ENCODE measurements around the gene COL7A1. TPM values are rescaled to one million over a fixed set of nuclear protein-coding genes. Genes with fewer than 3 reads are reported as not detected.

COL7A1 gene
- total RNA-seq, 1 donor from 2014 or later, result 337 TPM

DNA sequence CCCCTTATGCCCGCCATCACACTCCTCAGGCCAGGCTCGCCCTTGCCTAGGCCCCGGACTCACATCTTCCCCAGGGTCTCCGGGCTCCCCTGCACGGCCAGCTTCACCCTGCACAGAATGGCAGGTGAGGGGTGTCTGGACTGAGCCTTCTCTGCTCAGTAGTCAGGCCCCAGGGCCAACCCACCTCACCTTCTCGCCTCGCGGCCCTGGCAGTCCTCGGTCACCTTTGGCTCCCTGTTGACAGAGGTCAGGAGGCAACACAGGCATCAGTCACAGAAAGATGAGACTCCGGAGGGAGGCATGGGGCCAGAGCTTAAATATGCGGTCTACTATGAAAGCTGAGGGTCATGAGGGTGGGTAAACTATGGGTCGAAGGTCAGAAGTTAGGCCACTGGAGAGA is 23.2 kb downstream of the COL7A1 start:
- Histone ChIP-seq H3K27me3 (ENCODE audit: control insufficient read depth, insufficient read depth, low read length) (no peaks in the 10 kb centered on the region), H3K4me3 (ENCODE audit: low read depth, low read length) (no peak overlapping the region), H3K36me3 (ENCODE audit: control insufficient read depth, insufficient read depth, low read length) (peaks cover 2% of the 10 kb centered on the region)
- no peak for DNase-seq (ENCODE audit: low read depth)
- TF ChIP-seq, protein P1, sequence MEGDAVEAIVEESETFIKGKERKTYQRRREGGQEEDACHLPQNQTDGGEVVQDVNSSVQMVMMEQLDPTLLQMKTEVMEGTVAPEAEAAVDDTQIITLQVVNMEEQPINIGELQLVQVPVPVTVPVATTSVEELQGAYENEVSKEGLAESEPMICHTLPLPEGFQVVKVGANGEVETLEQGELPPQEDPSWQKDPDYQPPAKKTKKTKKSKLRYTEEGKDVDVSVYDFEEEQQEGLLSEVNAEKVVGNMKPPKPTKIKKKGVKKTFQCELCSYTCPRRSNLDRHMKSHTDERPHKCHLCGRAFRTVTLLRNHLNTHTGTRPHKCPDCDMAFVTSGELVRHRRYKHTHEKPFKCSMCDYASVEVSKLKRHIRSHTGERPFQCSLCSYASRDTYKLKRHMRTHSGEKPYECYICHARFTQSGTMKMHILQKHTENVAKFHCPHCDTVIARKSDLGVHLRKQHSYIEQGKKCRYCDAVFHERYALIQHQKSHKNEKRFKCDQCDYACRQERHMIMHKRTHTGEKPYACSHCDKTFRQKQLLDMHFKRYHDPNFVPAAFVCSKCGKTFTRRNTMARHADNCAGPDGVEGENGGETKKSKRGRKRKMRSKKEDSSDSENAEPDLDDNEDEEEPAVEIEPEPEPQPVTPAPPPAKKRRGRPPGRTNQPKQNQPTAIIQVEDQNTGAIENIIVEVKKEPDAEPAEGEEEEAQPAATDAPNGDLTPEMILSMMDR (IDR thresholded peaks at IDR 0.05; ENCODE audit: insufficient read depth, low read length, poor library complexity, severe bottlenecking), result no peak

DNA sequence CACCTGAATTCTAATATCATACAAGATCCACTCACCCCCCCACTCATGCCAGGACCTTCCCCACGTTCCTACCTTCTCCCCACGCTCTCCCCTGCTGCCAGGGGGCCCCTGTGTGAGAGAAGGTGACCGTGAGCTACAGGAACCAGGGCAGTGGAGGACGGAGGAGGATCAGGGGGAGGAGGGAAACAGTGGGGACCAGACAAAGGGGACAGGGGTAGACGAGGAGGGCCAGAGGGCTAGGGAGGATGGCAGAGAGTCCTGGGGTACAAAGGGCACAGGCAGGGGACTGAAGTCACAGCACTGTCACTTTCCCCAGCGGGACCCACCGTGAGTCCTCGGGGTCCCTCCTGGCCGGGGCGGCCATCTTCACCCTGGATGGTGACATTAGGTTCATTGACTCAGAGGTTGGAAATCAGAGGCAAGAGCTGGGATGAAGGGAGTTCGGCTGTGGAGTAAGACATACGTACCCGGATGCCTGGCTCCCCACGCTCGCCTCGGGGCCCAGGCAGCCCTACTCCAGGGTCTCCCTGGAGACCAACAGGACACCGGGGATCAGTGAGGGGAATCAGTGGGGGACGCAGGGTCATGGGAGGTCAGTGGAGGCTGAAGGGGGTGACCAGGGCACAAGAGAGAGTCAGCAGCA is 25.2 kb downstream of the COL7A1 start:
- Histone ChIP-seq H3K27me3 (ENCODE audit: control insufficient read depth, insufficient read depth, low read length) (no peaks in the 10 kb centered on the region), H3K36me3 (ENCODE audit: control insufficient read depth, insufficient read depth, low read length) (peaks cover 7% of the 10 kb centered on the region), H3K4me3 (ENCODE audit: low read depth, low read length) (no peak overlapping the region)
- no peak for DNase-seq (ENCODE audit: low read depth)
- TF ChIP-seq, protein P1 (IDR thresholded peaks at IDR 0.05; ENCODE audit: insufficient read depth, low read length, poor library complexity, severe bottlenecking), result no peak

DNA sequence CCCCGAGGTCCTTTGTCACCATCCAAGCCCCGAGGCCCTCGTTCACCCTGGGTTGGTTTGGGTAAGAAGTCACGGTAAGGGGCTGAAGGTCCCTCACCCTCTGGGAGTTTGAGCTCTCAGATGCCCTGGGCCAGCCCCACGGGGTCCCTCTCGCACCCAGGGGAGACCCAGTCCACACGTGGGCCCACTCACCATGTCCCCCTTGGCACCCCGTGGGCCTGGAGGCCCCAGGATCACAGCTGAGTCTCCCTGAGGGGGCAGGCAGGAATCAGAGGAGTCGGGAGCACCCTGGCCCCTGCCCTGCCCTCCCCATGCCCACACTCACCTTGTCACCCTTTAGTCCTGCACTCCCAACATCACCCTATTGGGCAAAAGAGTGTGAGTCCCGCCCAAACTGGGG is 25.7 kb downstream of the COL7A1 start:
- no peaks in the 10 kb centered on the region for H3K27me3 ChIP-seq (ENCODE audit: control insufficient read depth, insufficient read depth, low read length)
- H3K4me3 ChIP-seq (ENCODE audit: low read depth, low read length), result no peak overlapping the region
- TF ChIP-seq, protein P1 (IDR thresholded peaks at IDR 0.05; ENCODE audit: insufficient read depth, low read length, poor library complexity, severe bottlenecking), result no peak
- peaks cover 7% of the 10 kb centered on the region for H3K36me3 ChIP-seq (ENCODE audit: control insufficient read depth, insufficient read depth, low read length)
- DNase-seq (ENCODE audit: low read depth), result no peak

DNA sequence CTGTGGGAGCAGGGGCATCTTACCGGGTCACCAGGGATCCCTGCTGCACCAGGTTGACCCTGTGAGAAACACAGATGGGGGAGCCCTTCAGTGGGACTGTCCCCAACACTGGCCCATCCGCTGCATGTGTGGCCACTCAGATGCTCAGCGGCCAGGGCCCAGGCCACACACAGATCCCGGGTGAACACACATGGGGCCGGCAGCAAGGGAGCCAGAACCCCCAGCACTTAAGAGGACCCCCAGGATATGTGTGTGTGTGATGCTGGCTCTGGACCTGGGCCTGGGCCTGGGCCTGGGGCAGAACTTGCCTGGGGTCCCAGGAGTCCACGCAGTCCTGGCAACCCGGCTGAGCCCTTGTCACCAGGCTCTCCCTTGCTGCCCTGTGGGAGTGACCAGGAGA is 26.7 kb downstream of the COL7A1 start:
- DNase-seq (ENCODE audit: low read depth), result no peak
- Histone ChIP-seq H3K27me3 (ENCODE audit: control insufficient read depth, insufficient read depth, low read length) (no peaks in the 10 kb centered on the region), H3K36me3 (ENCODE audit: control insufficient read depth, insufficient read depth, low read length) (peaks cover 9% of the 10 kb centered on the region), H3K4me3 (ENCODE audit: low read depth, low read length) (no peak overlapping the region)
- TF ChIP-seq, protein P1 (IDR thresholded peaks at IDR 0.05; ENCODE audit: insufficient read depth, low read length, poor library complexity, severe bottlenecking), result no peak

DNA sequence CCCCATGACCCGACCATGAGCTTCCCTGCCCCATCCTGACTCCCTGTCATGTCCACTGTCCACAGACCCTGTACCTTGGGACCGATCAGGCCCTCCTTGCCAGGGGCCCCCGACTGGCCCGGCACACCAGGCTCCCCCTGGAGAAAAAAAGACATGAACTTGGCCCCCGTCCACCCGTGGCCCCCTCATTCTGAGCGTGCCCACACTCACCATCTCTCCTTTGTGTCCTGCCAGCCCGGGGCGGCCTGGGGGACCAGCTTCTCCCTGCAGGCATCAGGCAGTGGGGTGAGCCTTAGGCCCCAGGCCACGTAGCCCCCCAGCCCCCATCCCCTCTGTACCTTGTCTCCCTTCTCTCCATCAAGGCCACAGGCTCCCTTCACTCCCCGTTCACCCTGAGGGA is 27.6 kb downstream of the COL7A1 start:
- H3K4me3 ChIP-seq (ENCODE audit: low read depth, low read length), result no peak overlapping the region
- no peaks in the 10 kb centered on the region for H3K27me3 ChIP-seq (ENCODE audit: control insufficient read depth, insufficient read depth, low read length)
- TF ChIP-seq, protein P1 (IDR thresholded peaks at IDR 0.05; ENCODE audit: insufficient read depth, low read length, poor library complexity, severe bottlenecking), result no peak
- peaks cover 9% of the 10 kb centered on the region for H3K36me3 ChIP-seq (ENCODE audit: control insufficient read depth, insufficient read depth, low read length)
- no peak for DNase-seq (ENCODE audit: low read depth)

DNA sequence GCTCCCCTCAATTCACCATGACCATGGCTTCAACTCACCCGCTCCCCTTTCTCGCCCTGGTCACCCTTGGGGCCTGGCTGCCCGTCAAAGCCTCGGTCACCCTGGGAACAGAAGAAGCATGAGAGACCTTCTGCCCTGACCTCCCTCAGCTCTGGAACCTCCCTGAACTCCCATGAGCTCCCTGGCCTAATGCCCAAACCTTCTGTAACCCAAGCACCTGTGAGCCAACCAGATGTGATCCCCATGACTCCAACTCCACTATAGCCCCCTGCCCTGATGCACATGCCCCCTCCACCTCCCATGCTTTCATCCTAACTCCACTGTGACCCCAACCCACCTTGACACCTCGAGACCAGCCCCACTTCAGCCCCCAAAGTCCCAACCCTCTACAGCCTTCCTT is 28.0 kb downstream of the COL7A1 start:
- TF ChIP-seq, protein P1 (IDR thresholded peaks at IDR 0.05; ENCODE audit: insufficient read depth, low read length, poor library complexity, severe bottlenecking), result no peak
- Histone ChIP-seq H3K27me3 (ENCODE audit: control insufficient read depth, insufficient read depth, low read length) (no peaks in the 10 kb centered on the region), H3K4me3 (ENCODE audit: low read depth, low read length) (no peak overlapping the region), H3K36me3 (ENCODE audit: control insufficient read depth, insufficient read depth, low read length) (peaks cover 9% of the 10 kb centered on the region)
- no peak for DNase-seq (ENCODE audit: low read depth)
